Measurements from ENCODE around the gene STRA6.

Gene STRA6

GRCh38 chr15:74138642-74139041 is 63.9 kb downstream of the STRA6 start:
- no peaks in the 10 kb centered on the region for H3K9me3 ChIP-seq
- H3K4me1 ChIP-seq = peaks cover 5% of the 10 kb centered on the region
- peaks cover 9% of the 10 kb centered on the region for H3K27me3 ChIP-seq (ENCODE audit: low read depth)
- H3K4me3 ChIP-seq = no peak overlapping the region
- in situ Hi-C loops (cut with MboI; ENCODE audit: low sequenced_read_pairs) = no loop called here
- DNase-seq (ENCODE audit: low spot score in 2 of 2) = no peak
- no peaks in the 10 kb centered on the region for H3K36me3 ChIP-seq (replicated peaks)

- peaks cover 5% of the 10 kb centered on the region for H3K4me1 ChIP-seq
- no peaks in the 10 kb centered on the region for H3K9me3 ChIP-seq
- in situ Hi-C loops (cut with MboI; ENCODE audit: low sequenced_read_pairs) = no loop called here
- peaks cover 21% of the 10 kb centered on the region for H3K27me3 ChIP-seq (ENCODE audit: low read depth)
- DNase-seq (ENCODE audit: low spot score in 2 of 2) = no peak
- no peak overlapping the region for H3K4me3 ChIP-seq
- H3K36me3 ChIP-seq (replicated peaks) = no peaks in the 10 kb centered on the region
These were observed 65.1 kb downstream of the STRA6 start for GRCh38 chr15:74137537-74137894.

- H3K27me3 ChIP-seq (ENCODE audit: low read depth) = peaks cover 26% of the 10 kb centered on the region
- peak overlapping the region; percentile 40 for H3K4me3 ChIP-seq
- no peaks in the 10 kb centered on the region for H3K36me3 ChIP-seq (replicated peaks)
- in situ Hi-C loops (cut with MboI; ENCODE audit: low sequenced_read_pairs) = no loop called here
- no peak for DNase-seq (ENCODE audit: low spot score in 2 of 2)
- H3K4me1 ChIP-seq = peaks cover 5% of the 10 kb centered on the region
- H3K9me3 ChIP-seq = no peaks in the 10 kb centered on the region
These were observed 65.6 kb downstream of the STRA6 start for GRCh38 chr15:74136814-74137536.

DNA sequence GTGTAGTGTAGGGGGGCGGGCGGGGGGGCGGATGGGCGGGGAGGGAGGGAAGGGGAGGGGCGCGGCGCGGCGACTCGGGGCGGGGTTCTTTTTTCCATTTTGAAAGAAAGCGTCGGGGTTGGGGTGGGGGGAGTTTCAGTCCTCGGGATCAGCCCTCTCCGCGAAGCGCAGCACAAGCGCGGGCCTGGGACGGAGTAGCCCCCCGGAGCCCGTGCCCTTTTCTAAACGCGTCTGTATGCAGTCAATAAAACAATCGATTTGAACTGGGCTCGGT is 66.1 kb downstream of the STRA6 start:
- H3K4me1 ChIP-seq = peaks cover 5% of the 10 kb centered on the region
- no peak for DNase-seq (ENCODE audit: low spot score in 2 of 2)
- H3K27me3 ChIP-seq (ENCODE audit: low read depth) = peaks cover 31% of the 10 kb centered on the region
- H3K9me3 ChIP-seq = no peaks in the 10 kb centered on the region
- peak overlapping the region; percentile 40 for H3K4me3 ChIP-seq
- in situ Hi-C loops (cut with MboI; ENCODE audit: low sequenced_read_pairs) = no loop called here
- no peaks in the 10 kb centered on the region for H3K36me3 ChIP-seq (replicated peaks)

GRCh38 chr15:74135041-74135565 is 67.5 kb downstream of the STRA6 start:
- no peak for DNase-seq (ENCODE audit: low spot score in 2 of 2)
- in situ Hi-C loops (cut with MboI; ENCODE audit: low sequenced_read_pairs) = no loop called here
- no peaks in the 10 kb centered on the region for H3K36me3 ChIP-seq (replicated peaks)
- H3K4me3 ChIP-seq = no peak overlapping the region
- no peaks in the 10 kb centered on the region for H3K9me3 ChIP-seq
- H3K4me1 ChIP-seq = peaks cover 11% of the 10 kb centered on the region
- H3K27me3 ChIP-seq (ENCODE audit: low read depth) = peaks cover 45% of the 10 kb centered on the region

DNA sequence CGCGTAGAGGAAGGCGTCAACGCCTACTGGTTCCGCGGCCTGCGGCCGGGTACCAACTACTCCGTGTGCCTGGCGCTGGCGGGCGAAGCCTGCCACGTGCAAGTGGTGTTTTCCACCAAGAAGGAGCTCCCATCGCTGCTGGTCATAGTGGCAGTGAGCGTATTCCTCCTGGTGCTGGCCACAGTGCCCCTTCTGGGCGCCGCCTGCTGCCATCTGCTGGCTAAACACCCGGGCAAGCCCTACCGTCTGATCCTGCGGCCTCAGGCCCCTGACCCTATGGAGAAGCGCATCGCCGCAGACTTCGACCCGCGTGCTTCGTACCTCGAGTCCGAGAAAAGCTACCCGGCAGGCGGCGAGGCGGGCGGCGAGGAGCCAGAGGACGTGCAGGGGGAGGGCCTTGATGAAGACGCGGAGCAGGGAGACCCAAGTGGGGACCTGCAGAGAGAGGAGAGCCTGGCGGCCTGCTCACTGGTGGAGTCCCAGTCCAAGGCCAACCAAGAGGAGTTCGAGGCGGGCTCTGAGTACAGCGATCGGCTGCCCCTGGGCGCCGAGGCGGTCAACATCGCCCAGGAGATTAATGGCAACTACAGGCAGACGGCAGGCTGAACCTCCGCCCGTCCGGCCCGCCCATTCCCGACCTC is 68.1 kb downstream of the STRA6 start:
- Histone ChIP-seq H3K27me3 (ENCODE audit: low read depth) (peaks cover 51% of the 10 kb centered on the region), H3K4me3 (no peak overlapping the region), H3K36me3 (replicated peaks) (no peaks in the 10 kb centered on the region), H3K4me1 (peaks cover 13% of the 10 kb centered on the region), H3K9me3 (no peaks in the 10 kb centered on the region)
- in situ Hi-C loops (cut with MboI; ENCODE audit: low sequenced_read_pairs) = loop anchor here (5.0 kb wide), 1 partner anchor 173 kb away; no protein-coding TSS in a partner anchor
- peak in 1 of 2 experiments; percentile 60 for DNase-seq (ENCODE audit: low spot score in 2 of 2)

DNA sequence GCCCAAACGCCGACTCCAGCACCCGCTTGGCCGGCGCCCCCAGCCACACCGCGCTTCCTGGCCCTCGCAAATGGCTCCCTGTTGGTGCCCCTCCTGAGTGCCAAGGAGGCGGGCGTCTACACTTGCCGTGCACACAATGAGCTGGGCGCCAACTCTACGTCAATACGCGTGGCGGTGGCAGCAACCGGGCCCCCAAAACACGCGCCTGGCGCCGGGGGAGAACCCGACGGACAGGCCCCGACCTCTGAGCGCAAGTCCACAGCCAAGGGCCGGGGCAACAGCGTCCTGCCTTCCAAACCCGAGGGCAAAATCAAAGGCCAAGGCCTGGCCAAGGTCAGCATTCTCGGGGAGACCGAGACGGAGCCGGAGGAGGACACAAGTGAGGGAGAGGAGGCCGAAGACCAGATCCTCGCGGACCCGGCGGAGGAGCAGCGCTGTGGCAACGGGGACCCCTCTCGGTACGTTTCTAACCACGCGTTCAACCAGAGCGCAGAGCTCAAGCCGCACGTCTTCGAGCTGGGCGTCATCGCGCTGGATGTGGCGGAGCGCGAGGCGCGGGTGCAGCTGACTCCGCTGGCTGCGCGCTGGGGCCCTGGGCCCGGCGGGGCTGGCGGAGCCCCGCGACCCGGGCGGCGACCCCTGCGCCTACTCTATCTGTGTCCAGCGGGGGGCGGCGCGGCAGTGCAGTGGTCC is 68.7 kb downstream of the STRA6 start:
- in situ Hi-C loops (cut with MboI; ENCODE audit: low sequenced_read_pairs) = loop anchor here (5.0 kb wide), 1 partner anchor 173 kb away; no protein-coding TSS in a partner anchor
- Histone ChIP-seq H3K9me3 (no peaks in the 10 kb centered on the region), H3K4me3 (no peak overlapping the region), H3K36me3 (replicated peaks) (no peaks in the 10 kb centered on the region), H3K4me1 (peaks cover 13% of the 10 kb centered on the region), H3K27me3 (ENCODE audit: low read depth) (peaks cover 57% of the 10 kb centered on the region)
- DNase-seq (ENCODE audit: low spot score in 2 of 2) = no peak

DNA sequence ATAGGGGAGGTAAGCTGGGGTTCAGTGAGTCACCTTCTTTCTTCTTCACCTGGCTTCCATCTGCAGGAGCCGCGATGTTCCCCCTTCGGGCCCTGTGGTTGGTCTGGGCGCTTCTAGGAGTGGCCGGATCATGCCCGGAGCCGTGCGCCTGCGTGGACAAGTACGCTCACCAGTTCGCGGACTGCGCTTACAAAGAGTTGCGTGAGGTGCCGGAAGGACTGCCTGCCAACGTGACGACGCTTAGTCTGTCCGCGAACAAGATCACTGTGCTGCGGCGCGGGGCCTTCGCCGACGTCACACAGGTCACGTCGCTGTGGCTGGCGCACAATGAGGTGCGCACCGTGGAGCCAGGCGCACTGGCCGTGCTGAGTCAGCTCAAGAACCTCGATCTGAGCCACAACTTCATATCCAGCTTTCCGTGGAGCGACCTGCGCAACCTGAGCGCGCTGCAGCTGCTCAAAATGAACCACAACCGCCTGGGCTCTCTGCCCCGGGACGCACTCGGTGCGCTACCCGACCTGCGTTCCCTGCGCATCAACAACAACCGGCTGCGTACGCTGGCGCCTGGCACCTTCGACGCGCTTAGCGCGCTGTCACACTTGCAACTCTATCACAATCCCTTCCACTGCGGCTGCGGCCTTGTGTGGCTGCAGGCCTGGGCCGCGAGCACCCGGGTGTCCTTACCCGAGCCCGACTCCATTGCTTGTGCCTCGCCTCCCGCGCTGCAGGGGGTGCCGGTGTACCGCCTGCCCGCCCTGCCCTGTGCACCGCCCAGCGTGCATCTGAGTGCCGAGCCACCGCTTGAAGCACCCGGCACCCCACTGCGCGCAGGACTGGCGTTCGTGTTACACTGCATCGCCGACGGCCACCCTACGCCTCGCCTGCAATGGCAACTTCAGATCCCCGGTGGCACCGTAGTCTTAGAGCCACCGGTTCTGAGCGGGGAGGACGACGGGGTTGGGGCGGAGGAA is 69.6 kb downstream of the STRA6 start:
- H3K4me3 ChIP-seq = no peak overlapping the region
- peak in 1 of 2 experiments; percentile 54 for DNase-seq (ENCODE audit: low spot score in 2 of 2)
- peaks cover 18% of the 10 kb centered on the region for H3K4me1 ChIP-seq
- no peaks in the 10 kb centered on the region for H3K36me3 ChIP-seq (replicated peaks)
- in situ Hi-C loops (cut with MboI; ENCODE audit: low sequenced_read_pairs) = loop anchor here (5.0 kb wide), 1 partner anchor 174 kb away; no protein-coding TSS in a partner anchor
- no peaks in the 10 kb centered on the region for H3K9me3 ChIP-seq
- peaks cover 66% of the 10 kb centered on the region for H3K27me3 ChIP-seq (ENCODE audit: low read depth)

DNA sequence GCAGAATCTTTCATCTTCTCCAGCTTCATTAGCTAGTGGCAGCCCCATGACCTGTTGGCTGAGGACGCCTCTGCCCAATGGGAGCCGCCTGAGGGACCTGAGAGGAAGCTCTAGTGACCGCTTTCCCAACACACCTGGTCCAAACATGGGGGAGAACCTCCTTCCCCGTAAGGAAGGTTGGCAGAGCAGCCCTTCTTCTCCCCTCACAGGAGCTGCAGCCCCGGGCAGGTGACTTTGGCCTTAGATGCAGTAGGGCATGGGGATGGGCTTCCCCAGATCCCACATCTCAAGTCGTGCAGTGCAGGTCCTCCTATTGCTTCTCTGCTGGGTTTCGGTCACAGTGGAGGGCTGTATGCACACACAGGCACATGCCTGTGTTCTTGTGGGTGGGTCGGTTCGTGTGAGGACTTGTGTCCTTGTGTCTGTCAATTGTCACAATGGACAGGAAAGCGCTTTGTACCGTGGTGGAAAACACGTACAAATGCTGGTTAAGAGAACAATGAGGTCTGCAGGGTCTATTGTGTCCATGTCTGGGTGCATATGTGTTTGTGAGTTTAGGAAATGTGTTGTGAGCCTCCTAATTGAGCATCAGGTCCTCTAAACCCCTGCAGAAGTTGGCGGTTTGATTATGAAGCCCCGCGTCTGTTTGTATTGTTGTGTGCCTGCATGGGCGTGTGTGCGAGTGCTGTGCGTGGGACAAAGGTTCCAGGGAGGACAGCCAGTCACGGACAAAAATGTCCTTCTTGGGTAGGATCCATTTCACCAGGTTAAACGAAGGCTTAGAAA is 70.8 kb downstream of the STRA6 start:
- DNase-seq (ENCODE audit: low spot score in 2 of 2) = no peak
- no peak overlapping the region for H3K4me3 ChIP-seq
- no peaks in the 10 kb centered on the region for H3K9me3 ChIP-seq
- peaks cover 22% of the 10 kb centered on the region for H3K4me1 ChIP-seq
- H3K27me3 ChIP-seq (ENCODE audit: low read depth) = peaks cover 75% of the 10 kb centered on the region
- in situ Hi-C loops (cut with MboI; ENCODE audit: low sequenced_read_pairs) = loop anchor here (5.0 kb wide), 1 partner anchor 175 kb away; no protein-coding TSS in a partner anchor
- no peaks in the 10 kb centered on the region for H3K36me3 ChIP-seq (replicated peaks)

DNA sequence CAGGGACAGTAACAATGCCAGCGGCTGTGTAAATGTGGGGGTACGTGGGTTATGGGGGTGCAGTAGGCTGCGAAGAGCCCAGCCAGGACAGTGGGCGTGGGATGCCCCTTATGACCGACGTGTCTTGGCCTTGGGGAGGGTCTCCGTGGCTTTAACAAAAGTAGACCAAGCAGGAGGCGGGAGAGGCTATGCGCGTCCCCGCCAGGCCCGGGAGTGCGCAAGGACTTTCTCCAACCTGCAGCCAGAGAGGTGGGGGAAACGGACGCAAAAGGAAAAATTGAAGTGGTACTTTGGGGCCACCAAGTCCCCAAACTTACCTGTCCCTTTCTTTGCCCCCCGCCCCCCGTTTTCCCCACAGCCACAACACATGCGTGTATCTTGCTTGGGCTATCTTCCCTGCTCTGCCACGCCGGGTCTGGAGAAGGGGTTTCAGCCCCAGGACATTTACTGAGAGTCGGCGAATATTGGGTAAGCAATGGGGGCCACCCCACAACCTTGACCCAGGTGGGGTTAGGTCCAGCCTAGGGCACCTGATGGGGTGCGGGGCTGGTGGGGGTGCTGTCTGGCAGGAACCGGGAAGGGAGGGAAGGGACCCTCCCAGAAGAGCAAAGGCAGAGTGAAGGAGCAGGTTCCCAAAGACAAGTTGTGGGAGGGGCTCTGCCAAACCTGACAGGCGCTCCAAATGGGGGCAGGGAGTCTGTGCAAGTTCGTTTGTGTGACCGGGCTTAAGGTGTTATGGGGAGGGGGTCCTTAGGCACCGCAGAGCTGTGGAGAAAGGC is 71.5 kb downstream of the STRA6 start:
- Histone ChIP-seq H3K4me1 (peaks cover 19% of the 10 kb centered on the region), H3K9me3 (no peaks in the 10 kb centered on the region), H3K36me3 (replicated peaks) (no peaks in the 10 kb centered on the region), H3K4me3 (no peak overlapping the region), H3K27me3 (ENCODE audit: low read depth) (peaks cover 75% of the 10 kb centered on the region)
- DNase-seq (ENCODE audit: low spot score in 2 of 2) = no peak
- in situ Hi-C loops (cut with MboI; ENCODE audit: low sequenced_read_pairs) = loop anchor here (5.0 kb wide), 1 partner anchor 176 kb away; no protein-coding TSS in a partner anchor

- no peak within 1 kb of the TSS for H3K4me3 ChIP-seq
- H3K36me3 ChIP-seq (replicated peaks) = no peaks in the 10 kb centered on the region
- no peaks in the 10 kb centered on the region for H3K9me3 ChIP-seq
- peaks cover 82% of the 10 kb centered on the region for H3K27me3 ChIP-seq (ENCODE audit: low read depth)
- peaks cover 19% of the 10 kb centered on the region for H3K4me1 ChIP-seq
- in situ Hi-C loops (cut with MboI; ENCODE audit: low sequenced_read_pairs) = loop anchor here (5.0 kb wide), 1 partner anchor 177 kb away; no protein-coding TSS in a partner anchor
- no peak for DNase-seq (ENCODE audit: low spot score in 2 of 2)
These were observed 72.3 kb downstream of the STRA6 start, which contains the start of gene ISLR2 for GRCh38 chr15:74130155-74130848. Gene ISLR2 (plus strand): TSS chr15:74130586. CDS start chr15:74132755, 2,169 bp downstream.

Measured in HAP-1 (cell line).